Activated effector memory CD4-positive, alpha-beta T cell treated with Interleukin-2 at 50 U/mL for 16 hours (primary cell): Measurements from ENCODE around the gene TSPAN12.

ENCODE experiments used
- DNase-seq: peaks from one replicate; pipeline ENCODE4 v3.0.0-alpha.2; 2020

TSPAN12 gene

DNA sequence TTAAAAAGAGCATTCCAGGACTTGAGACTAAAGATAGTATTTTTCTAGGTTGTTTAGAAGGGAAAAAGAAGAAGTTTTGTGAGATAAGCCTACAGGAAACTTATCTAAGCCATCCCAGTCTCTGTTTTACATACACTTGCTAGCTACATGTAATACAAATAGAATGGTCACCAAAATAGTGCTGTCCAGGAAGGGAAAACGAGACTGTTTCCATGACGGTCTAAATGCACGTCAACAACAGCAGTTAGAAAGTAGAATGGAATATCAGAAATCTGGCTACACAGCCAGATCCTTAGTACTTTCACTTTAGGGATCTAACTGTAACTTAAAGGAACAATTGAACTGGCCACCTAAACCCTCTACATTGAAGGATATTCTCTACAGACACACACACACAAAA, 117.6 kb downstream of the TSPAN12 start:
- DNase-seq = no peak

DNA sequence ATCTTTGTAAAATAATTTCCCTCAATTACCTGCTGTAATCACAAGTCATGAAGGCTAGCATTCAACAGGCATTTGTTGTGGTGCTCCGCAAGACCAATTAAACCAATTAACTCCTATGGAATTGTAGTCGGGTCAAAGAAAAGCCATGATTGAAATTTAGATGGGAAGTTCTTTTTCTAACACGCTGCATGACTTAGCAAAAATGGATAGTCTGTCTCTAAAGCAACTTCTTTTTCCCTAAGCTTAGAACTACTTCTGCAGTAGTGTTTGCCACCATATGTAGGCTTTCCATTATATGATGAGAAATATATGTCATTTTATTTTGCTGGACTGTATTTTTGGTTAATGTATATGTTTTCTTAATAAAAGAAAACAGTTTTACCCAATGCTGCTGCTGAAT, 119.1 kb downstream of the TSPAN12 start:
- DNase-seq = no peak
